Aorta (tissue), 5 donors: ENCODE data around the gene MBP. TPM values are rescaled to one million over a fixed set of nuclear protein-coding genes. Genes with fewer than 3 reads are reported as not detected.

Source experiments
- ATAC-seq: fragments of 200-7000 bp; cut with Tn5 transposase; one replicate; pipeline ENCODE4 v1.9.1; 2022; ENCODE audit warnings: moderate library complexity; ENCODE audit not compliant: low FRiP score
- DNase-seq, 2 donors: peaks; one replicate each; pipeline ENCODE4 v3.0.0-alpha.2; 2020
- H3K27ac ChIP-seq, 2 donors: one replicate each; pipeline ENCODE4 v1.5.1; 2013; ENCODE audit warnings: low read length in 2 of 2, mild to moderate bottlenecking in 2 of 2, moderate library complexity in 2 of 2, control low read depth in 1 of 2, inconsistent platforms in 1 of 2, low read depth in 1 of 2
- H3K27me3 ChIP-seq, 2 donors: one replicate each; pipeline ENCODE4 v1.6.1; 2013; ENCODE audit warnings: control low read depth in 1 of 2, low read length in 1 of 2, mild to moderate bottlenecking in 1 of 2, moderate library complexity in 1 of 2; ENCODE audit not compliant: insufficient read depth in 2 of 2, control insufficient read depth in 1 of 2
- H3K36me3 ChIP-seq, 2 donors: one replicate each; pipeline ENCODE4 v1.6.1; 2013; ENCODE audit warnings: control low read depth in 1 of 2, low read length in 1 of 2, mild to moderate bottlenecking in 1 of 2; ENCODE audit not compliant: insufficient read depth in 2 of 2, control insufficient read depth in 1 of 2
- H3K4me1 ChIP-seq, 2 donors: one replicate each; pipeline ENCODE4 v1.6.1; 2013; ENCODE audit warnings: low read length in 2 of 2, control low read depth in 1 of 2, mild to moderate bottlenecking in 1 of 2, moderate library complexity in 1 of 2; ENCODE audit not compliant: insufficient read depth in 2 of 2, control insufficient read depth in 1 of 2
- H3K4me3 ChIP-seq, 2 donors: one replicate each; pipeline ENCODE4 v1.5.1; 2013; ENCODE audit warnings: low read length in 2 of 2, control low read depth in 1 of 2, mild to moderate bottlenecking in 1 of 2
- H3K9me3 ChIP-seq: one replicate; pipeline ENCODE4 v1.6.1; 2013; ENCODE audit warnings: mild to moderate bottlenecking, low read length; ENCODE audit not compliant: control insufficient read depth
- WGBS, 2 donors: extraction: QIAGEN DNeasy Blood & Tissue Kit; methylation state at CpG; one replicate each; pipeline ENCODE4 v1.1.7; 2013; 5-methylcytosine and 5-hydroxymethylcytosine counted together
- intact Hi-C, 2 donors: fragments of 100-400 bp; cut with DNase I; formaldehyde crosslinking; loops; one replicate each; pipeline versions ENCODE4 v1.14.2 to v1.15.0; 2022
- long read RNA-seq, 2 donors: library from polyadenylated mRNA; unstranded; transcript quantifications; one replicate each; pipeline ENCODE4 v2.0.0, GENCODE V29; 2020 to 2021
- polyA plus RNA-seq, 2 donors: library from polyadenylated mRNA; stranded (reverse); fragments of 200-250 nt; gene quantifications; one replicate each; pipeline ENCODE4 v1.2.3, GENCODE V29; 2013
- total RNA-seq, 2 donors: library from RNA; stranded (reverse); fragmentation: NEBNext Ultra II Directional; extraction: Animal tissue kit (Norgen Biotek cat#: 25700); gene quantifications; one replicate each; pipeline ENCODE4 v1.2.1, GENCODE V29; 2021
- donor health status: healthy with polysubstance abuse.
- donor health status: Bipolar disorder and iron deficiency.
- donor health status: DM: no; HTN: no; CAD: no.
- donor health status: DM: no; HTN: no; CAD: no.
- donor health status: DM: yes; HTN: yes; CAD: no.

The MBP gene
- total RNA-seq = 10 to 100 TPM; 43.8 to 62.7 TPM
- polyA plus RNA-seq = 1 to 10 TPM; 9.1 to 9.4 TPM
- long read RNA-seq, donor 1, full-length matches to known transcripts = 65 of 118 reads
- long read RNA-seq, donor 1, partial matches to known transcripts = 5 of 118 reads
- long read RNA-seq, donor 1, other reads (novel, unspliced or antisense) = 48 of 118 reads
- long read RNA-seq, donor 2, full-length matches to known transcripts = 9 of 47 reads
- long read RNA-seq, donor 2, partial matches to known transcripts = 2 of 47 reads
- long read RNA-seq, donor 2, other reads (novel, unspliced or antisense) = 36 of 47 reads

GRCh38 chr18:77132369-77133050, at the start of gene MBP:
MBP (minus strand) TSS chr18:77132783; CDS start chr18:77105261, 27,522 bp downstream.
- peaks cover 0 to 2% of the 10 kb centered on the region in 2 donors for H3K4me1 ChIP-seq
- WGBS, 2 donors = 2% methylated on average over 42 to 88 of the region's 88 CpGs

GRCh38 chr18:77181950-77182707, 49.5 kb upstream of the MBP start:
- Histone ChIP-seq H3K27me3 (no peaks in the 10 kb centered on the region), H3K9me3 (peaks cover 2% of the 10 kb centered on the region), H3K36me3 (no peaks in the 10 kb centered on the region), H3K4me1 (no peaks in the 10 kb centered on the region), H3K4me3 (no peak overlapping the region), H3K27ac (no peak overlapping the region)
- DNase-seq = peak in 1 of 2 donors; percentile 74
- no peak for ATAC-seq
- 70 to 72% methylated on average over 12 of the region's 12 CpGs for WGBS, 2 donors
- intact Hi-C loops = no loop called here

More at GRCh38 chr18:77132369-77133050, at the start of gene MBP:
- peak within 1 kb of the TSS; percentile 75 to 79 for H3K4me3 ChIP-seq
- H3K27ac ChIP-seq = peak within 1 kb of the TSS in 1 of 2 donors; percentile 60
- H3K9me3 ChIP-seq = no peaks in the 10 kb centered on the region
- H3K36me3 ChIP-seq = no peaks in the 10 kb centered on the region
- intact Hi-C loops = loop anchor here (5.0 to 10.0 kb wide), 4 partner anchors 45 to 128 kb away; no protein-coding TSS in a partner anchor
- ATAC-seq (peak; percentile 44), DNase-seq (peak; percentile 84 to 90)
- H3K27me3 ChIP-seq = no peaks in the 10 kb centered on the region

DNA sequence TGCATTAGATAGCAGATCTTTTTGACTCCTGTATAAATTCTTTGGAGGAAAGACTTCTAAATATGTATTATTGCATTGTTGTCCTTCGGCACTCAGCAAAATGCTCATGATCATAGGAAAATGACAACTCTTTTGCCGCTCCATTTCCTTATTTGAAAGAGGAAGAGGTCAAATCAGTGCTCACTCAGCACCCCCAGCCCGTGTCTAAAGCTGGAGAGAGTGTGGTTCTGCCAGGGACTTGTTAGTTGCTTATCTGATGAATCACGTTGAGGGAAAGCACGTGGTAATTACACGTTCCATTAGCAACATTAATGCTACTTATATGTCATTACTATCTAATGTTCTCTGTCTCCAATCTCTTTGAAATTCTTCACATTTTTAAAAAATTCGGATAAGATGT, 46.0 kb upstream of the MBP start:
- Histone ChIP-seq H3K27me3 (no peaks in the 10 kb centered on the region), H3K36me3 (no peaks in the 10 kb centered on the region), H3K4me1 (no peaks in the 10 kb centered on the region), H3K9me3 (no peaks in the 10 kb centered on the region), H3K4me3 (no peak overlapping the region), H3K27ac (no peak overlapping the region)
- intact Hi-C loops = no loop called here
- DNase-seq = peak in 1 of 2 donors; percentile 70
- no peak for ATAC-seq
- 55 to 65% methylated on average over 7 of the region's 7 CpGs for WGBS, 2 donors

GRCh38 chr18:77177009-77177408, 44.4 kb upstream of the MBP start:
- no peak overlapping the region for H3K4me3 ChIP-seq
- no peaks in the 10 kb centered on the region for H3K9me3 ChIP-seq
- WGBS, 2 donors = 74 to 82% methylated on average over 1 of the region's 1 CpG
- no peaks in the 10 kb centered on the region for H3K36me3 ChIP-seq
- no peak overlapping the region for H3K27ac ChIP-seq
- DNase-seq (no peak), ATAC-seq (no peak)
- H3K4me1 ChIP-seq = no peaks in the 10 kb centered on the region
- intact Hi-C loops = no loop called here
- no peaks in the 10 kb centered on the region for H3K27me3 ChIP-seq

DNA sequence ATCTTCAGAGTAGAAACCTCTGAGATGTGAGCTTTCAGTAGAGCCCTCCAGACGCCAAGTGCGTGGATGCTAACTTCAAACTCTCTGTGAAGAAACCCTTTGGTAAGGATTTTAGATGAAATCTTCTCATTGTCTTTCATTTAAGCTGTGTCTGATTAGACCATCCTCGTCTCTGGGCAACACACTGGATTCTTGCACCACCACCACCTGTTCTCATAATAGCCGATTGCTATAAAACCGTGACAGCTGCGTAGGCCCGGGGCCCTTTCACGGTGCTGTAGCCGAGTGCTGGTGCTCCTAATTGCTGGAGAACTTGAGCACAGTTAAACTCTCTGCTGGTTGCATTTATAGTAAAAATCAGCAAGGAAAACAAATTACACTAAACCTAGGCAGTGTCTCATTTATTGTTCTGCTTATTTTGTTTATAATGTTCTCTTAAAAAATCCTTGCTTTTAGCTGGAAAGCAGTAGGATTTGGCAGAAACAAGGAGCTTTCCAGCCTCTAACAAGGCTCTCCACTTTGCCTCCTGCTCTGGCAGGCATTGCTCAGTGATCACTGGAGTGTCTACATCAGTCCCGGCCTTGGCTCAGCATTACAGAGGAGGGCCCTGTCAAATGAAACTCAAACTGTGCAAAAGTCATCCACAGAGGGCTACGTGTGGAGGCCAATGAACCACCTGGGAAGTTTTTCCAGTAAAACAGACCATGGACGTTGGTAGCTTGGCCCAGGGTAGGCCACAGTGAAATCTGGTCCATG, 40.9 kb upstream of the MBP start:
- no peak overlapping the region for H3K27ac ChIP-seq
- no peaks in the 10 kb centered on the region for H3K4me1 ChIP-seq
- intact Hi-C loops = no loop called here
- no peak overlapping the region for H3K4me3 ChIP-seq
- WGBS, 2 donors = 75 to 77% methylated on average over 12 of the region's 12 CpGs
- DNase-seq (no peak), ATAC-seq (no peak)
- H3K27me3 ChIP-seq = no peaks in the 10 kb centered on the region
- no peaks in the 10 kb centered on the region for H3K9me3 ChIP-seq
- no peaks in the 10 kb centered on the region for H3K36me3 ChIP-seq

DNA sequence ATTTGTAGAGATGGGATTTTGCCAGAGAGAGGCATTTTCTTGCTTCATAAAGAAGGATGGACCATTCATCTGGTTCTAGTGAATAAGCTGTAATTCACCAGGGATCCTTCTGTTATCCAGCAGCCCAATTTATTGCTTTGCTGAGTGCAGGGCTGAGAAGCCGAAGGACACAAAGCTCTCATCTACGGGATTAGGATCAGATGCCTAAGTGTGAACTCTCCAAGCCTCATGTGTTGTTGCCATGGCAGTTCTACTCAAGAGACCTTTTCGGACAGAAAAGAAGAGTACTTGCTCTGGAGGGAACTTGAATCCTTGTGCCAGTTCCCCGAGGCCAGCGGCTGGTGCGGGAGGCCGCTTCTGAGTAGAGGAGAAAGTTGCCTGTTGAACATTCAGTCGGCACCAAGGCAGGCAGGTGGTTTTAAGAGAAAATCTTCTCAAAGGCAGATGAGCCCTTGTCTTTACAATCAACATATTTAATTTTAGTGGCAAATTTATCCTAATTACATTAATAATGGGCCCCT, 38.4 kb upstream of the MBP start:
- ATAC-seq (no peak), DNase-seq (no peak)
- Histone ChIP-seq H3K27me3 (no peaks in the 10 kb centered on the region), H3K4me1 (no peaks in the 10 kb centered on the region), H3K9me3 (no peaks in the 10 kb centered on the region), H3K4me3 (no peak overlapping the region), H3K27ac (no peak overlapping the region), H3K36me3 (no peaks in the 10 kb centered on the region)
- 63 to 65% methylated on average over 8 of the region's 8 CpGs for WGBS, 2 donors
- intact Hi-C loops = no loop called here

DNA sequence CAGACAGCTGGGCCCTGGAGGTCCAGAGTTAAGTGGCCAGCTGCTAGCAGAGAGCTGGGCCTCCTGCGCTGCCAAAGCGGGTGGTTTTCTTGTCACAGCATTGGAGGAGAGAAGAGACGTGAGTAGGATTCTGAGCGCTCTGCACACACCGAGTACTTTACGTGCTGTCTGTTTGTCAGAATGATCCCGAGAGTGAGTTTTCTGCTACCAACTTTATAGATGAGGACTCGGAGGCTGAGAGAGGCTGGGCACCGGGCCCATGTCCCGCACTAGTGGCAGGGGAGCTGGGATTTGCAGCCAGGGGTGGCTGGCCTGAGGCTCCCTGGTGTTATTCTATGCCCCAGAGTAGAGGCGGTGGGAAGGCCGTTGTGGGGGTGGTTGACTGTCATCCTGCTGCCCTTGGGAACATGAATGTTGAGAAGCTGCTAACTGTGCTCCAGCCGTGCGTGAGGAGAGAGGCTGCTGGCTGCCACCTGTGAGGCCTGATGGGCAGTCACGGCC, 36.3 kb upstream of the MBP start:
- no peak for DNase-seq
- Histone ChIP-seq H3K27me3 (no peaks in the 10 kb centered on the region), H3K4me1 (no peaks in the 10 kb centered on the region), H3K4me3 (no peak overlapping the region), H3K36me3 (no peaks in the 10 kb centered on the region), H3K9me3 (no peaks in the 10 kb centered on the region), H3K27ac (no peak overlapping the region)
- intact Hi-C loops = no loop called here
- WGBS, 2 donors = 67 to 70% methylated on average over 15 of the region's 15 CpGs
- no peak for ATAC-seq

- H3K4me3 ChIP-seq = no peak overlapping the region
- no peaks in the 10 kb centered on the region for H3K4me1 ChIP-seq
- ATAC-seq (no peak), DNase-seq (no peak)
- H3K27me3 ChIP-seq = no peaks in the 10 kb centered on the region
- 66 to 68% methylated on average over 5 of the region's 5 CpGs for WGBS, 2 donors
- no peaks in the 10 kb centered on the region for H3K36me3 ChIP-seq
- intact Hi-C loops = no loop called here
- no peak overlapping the region for H3K27ac ChIP-seq
- H3K9me3 ChIP-seq = no peaks in the 10 kb centered on the region
Observed at GRCh38 chr18:77167251-77167650, 34.7 kb upstream of the MBP start.
